Urinary bladder (tissue), 4 donors: ENCODE measurements around the gene JRKL. TPM values are rescaled to one million over a fixed set of nuclear protein-coding genes. Genes with fewer than 3 reads are reported as not detected.

Source experiments
- DNase-seq: peaks from one replicate; pipeline ENCODE4 v3.0.0-alpha.2; 2015; ENCODE audit errors: extremely low spot score
- H3K27ac ChIP-seq: one replicate; pipeline ENCODE4 v1.5.1; 2013; ENCODE audit warnings: low read depth, mild to moderate bottlenecking, moderate library complexity
- H3K36me3 ChIP-seq: one replicate; pipeline ENCODE4 v1.6.1; 2013; ENCODE audit warnings: mild to moderate bottlenecking, moderate library complexity; ENCODE audit not compliant: insufficient read depth
- H3K4me1 ChIP-seq: one replicate; pipeline ENCODE4 v1.6.1; 2013; ENCODE audit warnings: mild to moderate bottlenecking, moderate library complexity; ENCODE audit not compliant: insufficient read depth
- H3K4me3 ChIP-seq: one replicate; pipeline ENCODE4 v1.5.1; 2013; ENCODE audit warnings: low read depth, low read length
- WGBS: extraction: QIAGEN DNeasy Blood & Tissue Kit; methylation state at CpG from one replicate; pipeline ENCODE4 v1.1.7; 2013; 5-methylcytosine and 5-hydroxymethylcytosine counted together
- polyA plus RNA-seq: library from polyadenylated mRNA; stranded (reverse); fragments of 200-250 nt; gene quantifications from one replicate; pipeline ENCODE4 v1.2.3, GENCODE V29; 2013
- total RNA-seq: library from RNA; depleted of rRNA; stranded (reverse); fragments of >200 nt; gene quantifications from one replicate; pipeline ENCODE4 v1.2.3, GENCODE V29; 2014
- donor health status: healthy with polysubstance abuse.
- donor health status: healthy.

The JRKL gene
- total RNA-seq (19.1 TPM), polyA plus RNA-seq (6.9 TPM)

- no peaks in the 10 kb centered on the region for H3K36me3 ChIP-seq
- DNase-seq: peak; percentile 94
- no peaks in the 10 kb centered on the region for H3K4me1 ChIP-seq
- peak within 1 kb of the TSS; percentile 82 for H3K4me3 ChIP-seq
- peak within 1 kb of the TSS; percentile 85 for H3K27ac ChIP-seq
- under 1% methylated on average over 53 of the region's 53 CpGs for WGBS
Measured at GRCh38 chr11:96389720-96390487, at the start of gene JRKL, which contains the start of gene CCDC82. JRKL (plus strand) TSS chr11:96390013; CDS start chr11:96390650, 637 bp downstream. CCDC82 (minus strand) TSS chr11:96389912; CDS start chr11:96384747, 5,165 bp downstream.

- H3K4me1 ChIP-seq: peaks cover 3% of the 10 kb centered on the region
- no peak for DNase-seq
- H3K27ac ChIP-seq: no peak overlapping the region
- H3K36me3 ChIP-seq: no peaks in the 10 kb centered on the region
- peak overlapping the region; percentile 67 for H3K4me3 ChIP-seq
- 49% methylated on average over 4 of the region's 4 CpGs for WGBS
Measured at GRCh38 chr11:96340555-96340885, 49.3 kb upstream of the JRKL start.

DNA sequence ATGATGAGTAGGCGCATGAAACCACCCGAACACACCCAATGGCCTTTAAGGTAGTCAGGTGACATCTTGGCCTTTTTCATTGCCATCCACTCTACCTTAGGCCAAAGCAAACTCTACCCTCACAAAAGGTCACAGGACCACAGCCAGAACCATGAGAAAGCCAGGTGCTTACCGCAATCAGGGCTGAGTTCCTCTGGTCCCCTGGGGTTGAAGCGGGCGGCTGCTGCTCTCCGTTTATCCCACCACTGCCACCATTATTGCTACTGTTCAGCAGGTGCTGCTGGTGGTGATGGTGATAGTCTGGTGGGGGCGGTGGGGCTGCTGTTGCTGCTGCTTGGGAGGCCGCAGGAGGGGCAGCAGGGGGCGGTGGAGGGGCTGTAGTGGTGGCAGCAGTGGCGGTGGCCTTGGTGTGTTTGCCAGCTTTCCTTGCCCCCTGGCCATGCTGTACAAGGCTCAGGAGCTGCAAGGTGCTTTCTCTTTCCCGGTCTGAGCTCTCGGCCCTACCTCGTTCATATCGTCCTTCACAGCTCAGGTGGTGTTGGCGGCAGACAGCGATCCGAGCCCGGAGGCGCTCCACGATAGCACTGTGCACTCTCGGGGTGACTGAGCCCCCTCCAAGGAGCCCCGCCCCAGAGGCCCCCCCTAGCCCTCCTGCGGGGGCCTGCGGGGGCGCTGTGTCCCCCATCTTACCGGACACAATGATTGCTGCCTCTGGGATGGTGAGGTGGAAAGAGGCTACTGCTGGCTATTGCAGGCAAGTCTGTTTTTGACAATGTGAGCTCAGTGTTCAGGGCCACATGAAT is 48.4 kb upstream of the JRKL start:
- no peak for DNase-seq
- Histone ChIP-seq H3K27ac (peak overlapping the region; percentile 55), H3K36me3 (no peaks in the 10 kb centered on the region), H3K4me3 (peak overlapping the region; percentile 67), H3K4me1 (peaks cover 3% of the 10 kb centered on the region)
- 20% methylated on average over 26 of the region's 26 CpGs for WGBS

DNA sequence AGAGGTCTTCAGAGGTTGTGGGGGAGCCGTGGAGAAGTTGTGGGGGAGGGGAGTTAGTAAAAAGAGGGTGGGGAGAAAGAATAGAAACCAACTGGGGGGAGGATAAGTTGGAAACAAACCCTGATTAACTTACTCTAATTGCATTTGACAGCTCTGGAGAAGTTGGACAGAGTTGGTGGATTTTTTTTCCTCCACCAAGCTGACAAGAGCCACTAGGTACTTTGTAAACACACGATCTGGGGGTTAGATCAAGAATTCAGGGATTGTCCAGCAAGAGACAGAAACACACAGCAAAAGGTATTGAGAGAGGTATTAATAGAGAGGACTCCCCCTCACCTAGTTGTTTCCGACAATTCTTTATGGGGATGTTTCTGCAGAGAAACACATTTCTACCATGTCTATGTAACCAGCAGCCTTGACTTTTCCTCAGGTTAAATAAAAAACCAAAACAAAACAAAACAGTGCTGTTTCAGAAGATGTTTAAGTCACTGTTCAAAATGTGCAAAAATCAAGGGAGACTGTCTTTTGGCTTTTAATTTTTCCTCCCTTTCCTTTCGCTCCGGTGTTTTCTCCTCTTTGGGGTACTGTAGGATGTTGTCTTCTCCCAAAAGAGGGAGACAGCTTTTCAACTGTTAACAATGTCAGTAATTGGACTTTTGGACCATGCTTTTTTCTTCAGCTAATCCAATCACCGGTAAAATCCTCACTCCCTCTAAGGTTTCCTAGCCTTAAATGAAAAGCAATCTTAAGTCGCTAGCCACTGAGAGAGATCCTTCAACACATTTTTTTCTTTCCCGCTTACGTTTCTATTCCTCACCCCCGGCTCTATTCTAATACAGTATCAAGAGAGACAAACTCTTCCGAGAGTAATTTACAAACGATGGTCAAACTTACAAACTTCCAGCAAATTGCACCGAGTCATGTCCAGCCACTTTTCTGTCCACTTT is 47.5 kb upstream of the JRKL start:
- Histone ChIP-seq H3K27ac (peak overlapping the region; percentile 6), H3K4me3 (peak overlapping the region; percentile 67), H3K36me3 (no peaks in the 10 kb centered on the region), H3K4me1 (peaks cover 3% of the 10 kb centered on the region)
- WGBS: under 1% methylated on average over 13 of the region's 13 CpGs
- no peak for DNase-seq

- no peaks in the 10 kb centered on the region for H3K36me3 ChIP-seq
- H3K27ac ChIP-seq: peak within 1 kb of the TSS; percentile 6
- H3K4me3 ChIP-seq: peak within 1 kb of the TSS; percentile 67
- H3K4me1 ChIP-seq: peaks cover 2% of the 10 kb centered on the region
- WGBS: 10% methylated on average over 31 of the region's 31 CpGs
- peak; percentile 84 for DNase-seq
Measured at GRCh38 chr11:96342961-96343711, 46.7 kb upstream of the JRKL start, which contains the start of gene MAML2. MAML2 (minus strand) TSS chr11:96343195; CDS start chr11:96341895, 1,300 bp downstream.

- H3K27ac ChIP-seq: no peak overlapping the region
- no peaks in the 10 kb centered on the region for H3K4me1 ChIP-seq
- 96% methylated on average over 4 of the region's 4 CpGs for WGBS
- H3K36me3 ChIP-seq: peaks cover 7% of the 10 kb centered on the region
- DNase-seq: no peak
- H3K4me3 ChIP-seq: no peak overlapping the region
Measured at GRCh38 chr11:96356848-96357247, 33.0 kb upstream of the JRKL start.

DNA sequence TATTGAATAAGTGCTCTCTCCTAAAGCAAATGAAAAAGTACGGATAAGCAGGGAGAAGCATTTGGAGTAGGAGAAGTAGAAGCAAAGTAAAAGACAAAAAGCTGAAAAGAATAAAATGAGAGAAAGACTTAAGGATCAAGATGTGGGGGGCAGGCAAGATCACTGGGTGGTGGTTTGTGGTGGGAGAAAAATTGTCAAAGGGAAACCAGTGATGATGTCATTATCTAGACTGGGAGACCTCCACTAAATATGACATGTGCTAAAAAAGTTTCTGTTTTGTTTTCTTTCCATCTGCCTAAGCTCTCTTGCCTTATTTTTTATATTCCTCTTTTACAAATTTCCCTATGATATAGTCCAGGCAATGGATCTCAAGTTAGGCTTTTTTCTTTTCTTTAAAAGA is 32.0 kb upstream of the JRKL start:
- Histone ChIP-seq H3K4me1 (no peaks in the 10 kb centered on the region), H3K4me3 (no peak overlapping the region), H3K27ac (no peak overlapping the region), H3K36me3 (peaks cover 7% of the 10 kb centered on the region)
- WGBS: 96% methylated on average over 1 of the region's 1 CpG
- DNase-seq: no peak

DNA sequence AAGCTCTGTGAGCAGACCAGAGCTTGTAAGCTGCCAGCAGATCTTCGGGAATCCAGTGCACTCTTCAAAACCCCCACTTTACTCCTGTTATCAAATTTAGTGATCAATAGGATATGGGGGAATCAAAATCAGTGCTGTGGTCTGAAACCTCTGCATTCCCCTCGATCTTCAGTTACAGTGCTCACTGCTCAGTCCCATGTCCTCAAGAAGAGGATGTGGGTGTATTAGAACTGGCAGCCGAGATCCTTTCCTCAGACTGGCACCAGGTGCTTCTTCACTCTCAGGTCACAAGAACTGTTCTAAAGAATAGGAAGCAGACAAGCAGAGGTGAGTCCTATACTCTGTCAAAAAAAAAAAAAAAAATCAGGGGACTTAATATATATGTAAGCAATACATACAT is 31.5 kb upstream of the JRKL start:
- 81% methylated on average over 3 of the region's 3 CpGs for WGBS
- no peaks in the 10 kb centered on the region for H3K4me1 ChIP-seq
- no peak for DNase-seq
- no peak overlapping the region for H3K27ac ChIP-seq
- H3K4me3 ChIP-seq: no peak overlapping the region
- peaks cover 7% of the 10 kb centered on the region for H3K36me3 ChIP-seq

- Histone ChIP-seq H3K4me1 (no peaks in the 10 kb centered on the region), H3K27ac (no peak overlapping the region), H3K4me3 (no peak overlapping the region), H3K36me3 (peaks cover 3% of the 10 kb centered on the region)
- no peak for DNase-seq
- 72% methylated on average over 2 of the region's 2 CpGs for WGBS
Measured at GRCh38 chr11:96361778-96362177, 28.0 kb upstream of the JRKL start.

GRCh38 chr11:96365493-96365892 is 24.3 kb upstream of the JRKL start:
- no peak for DNase-seq
- H3K4me1 ChIP-seq: no peaks in the 10 kb centered on the region
- 58% methylated on average over 1 of the region's 1 CpG for WGBS
- H3K4me3 ChIP-seq: no peak overlapping the region
- H3K27ac ChIP-seq: no peak overlapping the region
- H3K36me3 ChIP-seq: no peaks in the 10 kb centered on the region

- 81% methylated on average over 1 of the region's 1 CpG for WGBS
- no peak for DNase-seq
- Histone ChIP-seq H3K4me3 (no peak overlapping the region), H3K36me3 (no peaks in the 10 kb centered on the region), H3K4me1 (no peaks in the 10 kb centered on the region), H3K27ac (no peak overlapping the region)
Measured at GRCh38 chr11:96366024-96366423, 23.8 kb upstream of the JRKL start.

DNA sequence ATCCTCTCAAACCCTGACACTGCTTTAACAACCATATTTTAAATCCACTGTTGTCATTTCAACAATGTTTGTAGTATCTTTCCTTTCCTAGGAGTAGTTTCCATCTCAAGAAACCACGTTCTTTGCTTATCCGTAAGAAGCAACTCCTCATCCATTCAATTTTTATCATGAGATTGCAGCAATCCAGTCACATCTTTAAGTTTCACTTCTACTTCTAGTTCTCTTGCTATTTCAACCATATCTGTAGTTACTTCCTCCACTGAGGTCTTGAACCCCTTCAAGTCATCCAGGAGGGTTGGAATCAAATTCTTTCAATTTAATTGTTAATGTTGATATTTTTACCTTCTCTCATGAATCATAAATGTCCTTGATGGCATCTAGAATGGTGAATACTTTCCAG is 22.5 kb upstream of the JRKL start:
- H3K27ac ChIP-seq: no peak overlapping the region
- no peak overlapping the region for H3K4me3 ChIP-seq
- H3K4me1 ChIP-seq: no peaks in the 10 kb centered on the region
- 94% methylated on average over 2 of the region's 2 CpGs for WGBS
- DNase-seq: no peak
- no peaks in the 10 kb centered on the region for H3K36me3 ChIP-seq
